IPS-18a (cell line): ENCODE data around the gene SAMD14.

ENCODE experiments used
- H3K27ac ChIP-seq: one replicate; pipeline ENCODE4 v1.5.1; 2013; ENCODE audit warnings: low read length
- H3K27me3 ChIP-seq: one replicate; pipeline ENCODE4 v1.6.1; 2013; ENCODE audit warnings: mild to moderate bottlenecking, low read length; ENCODE audit not compliant: control insufficient read depth, insufficient read depth
- H3K36me3 ChIP-seq: one replicate; pipeline ENCODE4 v1.6.1; 2013; ENCODE audit warnings: low read depth, low read length; ENCODE audit not compliant: control insufficient read depth
- H3K4me1 ChIP-seq: one replicate; pipeline ENCODE4 v1.6.1; 2013; ENCODE audit warnings: low read depth, low read length; ENCODE audit not compliant: control insufficient read depth
- H3K4me3 ChIP-seq: one replicate; pipeline ENCODE4 v1.5.1; 2013; ENCODE audit warnings: low read length
- H3K9ac ChIP-seq: one replicate; pipeline ENCODE4 v1.6.1; 2013; ENCODE audit warnings: mild to moderate bottlenecking, low read length, moderate library complexity
- H3K9me3 ChIP-seq: one replicate; pipeline ENCODE4 v1.6.1; 2013; ENCODE audit warnings: low read depth, low read length; ENCODE audit not compliant: control insufficient read depth

SAMD14 gene

DNA sequence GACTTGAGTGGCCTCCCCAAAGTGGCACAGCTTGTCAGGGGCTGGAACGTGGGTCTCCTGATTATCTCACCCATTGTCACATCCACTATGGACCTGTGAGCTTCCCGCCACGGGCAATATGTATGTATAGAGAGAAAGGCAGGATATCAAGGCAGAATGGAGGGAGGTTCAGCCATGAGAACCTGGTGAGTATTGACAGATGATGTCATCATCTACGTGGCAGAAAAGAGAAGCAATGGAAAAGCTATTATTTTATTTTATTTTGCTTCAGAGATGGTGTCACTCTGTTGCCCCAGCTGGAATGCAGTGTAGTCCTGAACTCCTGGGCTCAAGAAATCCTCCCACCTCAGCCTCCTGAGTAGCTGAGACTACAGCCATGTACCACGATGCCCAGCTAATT lies 48.2 kb downstream of the SAMD14 start:
- H3K4me3 ChIP-seq: no peak overlapping the region
- H3K9ac ChIP-seq: no peak overlapping the region
- H3K36me3 ChIP-seq: peaks cover 2% of the 10 kb centered on the region
- H3K27me3 ChIP-seq: no peaks in the 10 kb centered on the region
- H3K9me3 ChIP-seq: no peaks in the 10 kb centered on the region
- peaks cover 4% of the 10 kb centered on the region for H3K4me1 ChIP-seq
- no peak overlapping the region for H3K27ac ChIP-seq

DNA sequence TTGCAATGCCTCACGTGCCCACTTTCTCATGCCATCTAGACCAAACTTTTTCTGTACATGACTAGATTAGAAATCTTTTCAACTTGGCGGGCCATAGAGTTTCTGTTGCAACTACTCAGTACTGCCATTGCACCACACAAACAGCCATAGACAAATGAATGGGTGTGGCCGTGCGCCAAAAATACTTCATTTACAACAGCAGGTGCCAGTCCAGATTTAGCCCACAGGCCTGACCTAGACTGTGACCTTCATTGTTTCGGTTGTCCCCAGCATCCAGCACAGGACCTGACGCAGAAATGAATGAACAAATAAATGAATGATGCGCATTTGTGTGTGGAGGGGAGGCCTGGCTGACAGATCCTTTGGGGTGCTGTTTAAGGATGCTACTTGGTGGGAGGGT lies 49.1 kb downstream of the SAMD14 start:
- H3K4me3 ChIP-seq: no peak overlapping the region
- no peak overlapping the region for H3K9ac ChIP-seq
- peaks cover 2% of the 10 kb centered on the region for H3K36me3 ChIP-seq
- H3K27me3 ChIP-seq: peaks cover 5% of the 10 kb centered on the region
- no peaks in the 10 kb centered on the region for H3K9me3 ChIP-seq
- H3K27ac ChIP-seq: no peak overlapping the region
- peaks cover 5% of the 10 kb centered on the region for H3K4me1 ChIP-seq

GRCh38 chr17:50080096-50080480 lies 49.9 kb downstream of the SAMD14 start:
- Histone ChIP-seq H3K4me1 (peaks cover 5% of the 10 kb centered on the region), H3K9me3 (no peaks in the 10 kb centered on the region), H3K27me3 (peaks cover 7% of the 10 kb centered on the region), H3K4me3 (no peak overlapping the region), H3K36me3 (peaks cover 2% of the 10 kb centered on the region), H3K27ac (no peak overlapping the region), H3K9ac (no peak overlapping the region)

DNA sequence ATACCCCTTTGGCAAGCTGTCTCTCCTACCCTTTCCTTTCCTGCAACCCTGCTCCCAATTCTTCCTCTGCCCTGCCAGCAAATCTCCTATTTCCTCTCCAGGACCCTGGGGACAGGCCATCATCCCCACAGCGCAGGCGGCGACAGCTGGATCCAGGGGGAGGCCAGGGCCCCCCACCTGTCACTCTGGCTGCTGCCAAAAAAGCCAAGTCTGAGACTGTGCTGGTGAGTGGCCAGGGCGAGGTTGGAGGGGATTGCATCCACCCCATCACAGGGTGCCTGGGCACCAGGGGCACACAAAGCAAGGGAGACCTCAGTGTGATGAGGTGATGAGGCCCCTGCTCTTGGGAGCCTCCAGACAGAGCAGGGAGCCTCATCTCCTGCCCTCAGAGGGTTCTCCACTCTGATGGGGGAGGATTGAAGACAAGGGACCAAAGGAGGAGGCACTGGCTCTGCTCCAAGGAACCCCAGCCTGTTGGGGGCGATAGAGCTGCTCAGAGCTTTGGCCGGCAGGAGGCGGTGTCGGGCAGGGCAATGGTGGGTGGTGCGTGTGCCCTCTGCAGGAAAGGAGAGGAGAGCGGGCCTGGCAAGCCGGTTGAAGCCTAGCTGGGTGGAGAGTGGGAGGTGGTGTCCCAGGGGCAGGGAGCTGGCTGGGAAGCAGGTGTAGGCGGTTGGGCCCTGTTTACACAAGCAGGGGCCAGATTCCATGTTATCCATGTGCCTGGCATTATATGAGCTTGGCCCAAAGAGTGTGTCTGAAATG lies 50.4 kb downstream of the SAMD14 start:
- Histone ChIP-seq H3K4me1 (peaks cover 5% of the 10 kb centered on the region), H3K9me3 (no peaks in the 10 kb centered on the region), H3K27ac (no peak overlapping the region), H3K9ac (no peak overlapping the region), H3K36me3 (peaks cover 2% of the 10 kb centered on the region), H3K4me3 (no peak overlapping the region), H3K27me3 (peaks cover 7% of the 10 kb centered on the region)

- Histone ChIP-seq H3K27me3 (peaks cover 7% of the 10 kb centered on the region), H3K4me3 (no peak overlapping the region), H3K27ac (no peak overlapping the region), H3K9me3 (no peaks in the 10 kb centered on the region), H3K9ac (no peak overlapping the region), H3K36me3 (peaks cover 2% of the 10 kb centered on the region), H3K4me1 (peaks cover 5% of the 10 kb centered on the region)
These were observed 51.5 kb downstream of the SAMD14 start for GRCh38 chr17:50078430-50078829.

GRCh38 chr17:50076591-50077235 lies 53.2 kb downstream of the SAMD14 start:
- Histone ChIP-seq H3K36me3 (peaks cover 2% of the 10 kb centered on the region), H3K9me3 (no peaks in the 10 kb centered on the region), H3K4me1 (peaks cover 5% of the 10 kb centered on the region), H3K27ac (no peak overlapping the region), H3K9ac (no peak overlapping the region), H3K27me3 (peaks cover 7% of the 10 kb centered on the region), H3K4me3 (no peak overlapping the region)

- Histone ChIP-seq H3K4me1 (peaks cover 5% of the 10 kb centered on the region), H3K9me3 (no peaks in the 10 kb centered on the region), H3K27ac (no peak overlapping the region), H3K27me3 (peaks cover 7% of the 10 kb centered on the region), H3K4me3 (no peak overlapping the region), H3K9ac (no peak overlapping the region), H3K36me3 (peaks cover 2% of the 10 kb centered on the region)
These were observed 53.8 kb downstream of the SAMD14 start for GRCh38 chr17:50076221-50076590.

- peaks cover 2% of the 10 kb centered on the region for H3K36me3 ChIP-seq
- H3K27ac ChIP-seq: no peak overlapping the region
- H3K4me1 ChIP-seq: peaks cover 5% of the 10 kb centered on the region
- H3K9me3 ChIP-seq: no peaks in the 10 kb centered on the region
- peaks cover 7% of the 10 kb centered on the region for H3K27me3 ChIP-seq
- H3K4me3 ChIP-seq: no peak overlapping the region
- no peak overlapping the region for H3K9ac ChIP-seq
These were observed 54.4 kb downstream of the SAMD14 start for GRCh38 chr17:50075446-50076032.

DNA sequence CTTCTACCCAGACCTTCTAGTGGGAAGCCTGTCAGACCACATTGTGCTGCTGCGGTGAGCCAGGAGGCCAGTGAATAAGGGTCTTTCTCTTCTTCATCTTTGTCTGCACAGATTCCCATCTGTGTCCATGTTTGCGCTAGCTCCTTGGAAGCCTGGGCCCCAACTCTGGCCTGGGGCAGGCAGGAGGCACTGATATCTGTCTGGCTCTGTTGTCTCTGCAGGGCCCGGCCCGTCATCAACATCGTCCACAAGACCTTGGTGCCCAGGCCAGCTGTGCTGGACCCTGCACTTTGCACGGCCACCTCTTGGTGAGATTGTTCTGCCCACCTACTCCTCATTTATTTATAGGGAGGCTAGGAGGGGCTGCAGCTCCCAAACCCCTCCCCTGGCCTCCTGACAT lies 55.7 kb downstream of the SAMD14 start:
- Histone ChIP-seq H3K36me3 (peaks cover 2% of the 10 kb centered on the region), H3K9ac (no peak overlapping the region), H3K4me1 (peaks cover 5% of the 10 kb centered on the region), H3K27ac (no peak overlapping the region), H3K27me3 (peaks cover 7% of the 10 kb centered on the region), H3K9me3 (no peaks in the 10 kb centered on the region), H3K4me3 (no peak overlapping the region)

DNA sequence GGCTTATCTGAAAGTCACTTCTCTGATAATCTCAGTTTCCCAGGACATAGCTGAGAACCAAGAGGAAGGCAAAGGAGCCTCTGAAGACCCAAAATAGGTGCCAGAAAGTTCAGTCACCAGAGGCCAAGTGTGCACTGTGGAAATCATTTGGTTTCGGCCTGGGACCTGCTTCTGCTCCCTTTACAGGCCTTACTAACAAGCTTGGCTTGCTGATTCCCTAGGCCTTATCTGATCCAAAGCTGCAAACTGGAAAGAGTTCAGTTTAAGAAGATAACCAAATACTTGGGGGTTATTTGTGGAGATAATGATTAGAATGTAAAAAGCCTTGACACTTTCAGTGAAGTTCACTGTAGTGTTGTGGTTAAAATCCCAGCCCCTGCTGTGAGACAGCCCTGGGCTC lies 57.0 kb downstream of the SAMD14 start:
- Histone ChIP-seq H3K27me3 (peaks cover 7% of the 10 kb centered on the region), H3K4me3 (no peak overlapping the region), H3K27ac (no peak overlapping the region), H3K4me1 (peaks cover 5% of the 10 kb centered on the region), H3K36me3 (no peaks in the 10 kb centered on the region), H3K9me3 (no peaks in the 10 kb centered on the region), H3K9ac (no peak overlapping the region)

- H3K27ac ChIP-seq: no peak overlapping the region
- peaks cover 5% of the 10 kb centered on the region for H3K4me1 ChIP-seq
- H3K36me3 ChIP-seq: no peaks in the 10 kb centered on the region
These were observed 57.8 kb downstream of the SAMD14 start for GRCh38 chr17:50072130-50072529.

DNA sequence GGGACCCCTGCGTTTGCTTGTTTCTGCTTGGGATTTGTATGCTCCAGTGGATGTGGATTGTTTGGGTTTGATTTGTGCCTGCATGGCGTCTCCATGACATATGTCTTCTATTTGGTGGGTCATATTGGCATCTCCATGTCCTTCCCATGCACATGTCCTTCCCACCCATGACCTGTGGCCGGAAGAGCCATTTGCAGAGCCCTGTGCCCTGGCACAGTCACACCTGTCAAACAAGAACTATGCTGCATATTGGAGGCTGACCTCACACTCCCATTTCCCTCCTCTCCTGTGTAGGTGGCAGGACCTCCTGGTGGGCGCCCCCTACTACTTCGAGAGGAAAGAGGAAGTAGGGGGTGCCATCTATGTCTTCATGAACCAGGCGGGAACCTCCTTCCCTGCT lies 58.3 kb downstream of the SAMD14 start:
- Histone ChIP-seq H3K4me3 (no peak overlapping the region), H3K27me3 (peaks cover 7% of the 10 kb centered on the region), H3K4me1 (peaks cover under 1% of the 10 kb centered on the region), H3K27ac (no peak overlapping the region), H3K9ac (no peak overlapping the region), H3K36me3 (no peaks in the 10 kb centered on the region), H3K9me3 (no peaks in the 10 kb centered on the region)

More at GRCh38 chr17:50072130-50072529, 57.8 kb downstream of the SAMD14 start:
- H3K9ac ChIP-seq: no peak overlapping the region
- no peak overlapping the region for H3K4me3 ChIP-seq
- H3K9me3 ChIP-seq: no peaks in the 10 kb centered on the region
- peaks cover 7% of the 10 kb centered on the region for H3K27me3 ChIP-seq
